Hepatocyte (in vitro differentiated cells): ENCODE results near the gene ALPP. TPM values are rescaled to one million over a fixed set of nuclear protein-coding genes. Genes with fewer than 3 reads are reported as not detected.

Experiments used
- DNase-seq: peaks from one replicate; pipeline ENCODE4 v3.0.0-alpha.2; 2016; ENCODE audit warnings: low spot score
- H2AFZ ChIP-seq: fragments of 200-600 bp; sonication (generic); 2 replicates; pipeline ENCODE4 v1.6.0; 2016; ENCODE audit warnings: antibody characterized with exemption, mild to moderate bottlenecking
- H3K27ac ChIP-seq: fragments of 200-600 bp; sonication (generic); 2 replicates; pipeline ENCODE4 v1.5.1; 2016; ENCODE audit warnings: mild to moderate bottlenecking
- H3K27me3 ChIP-seq: fragments of 200-600 bp; sonication (generic); 2 replicates; pipeline ENCODE4 v1.6.1; 2016
- H3K36me3 ChIP-seq: fragments of 200-600 bp; sonication (generic); replicated peaks from 2 replicates; pipeline ENCODE4 v1.5.1; 2016; ENCODE audit warnings: low read depth; ENCODE audit not compliant: insufficient read depth
- H3K4me1 ChIP-seq: fragments of 200-600 bp; sonication (generic); 2 replicates; pipeline ENCODE4 v1.5.1; 2016; ENCODE audit warnings: mild to moderate bottlenecking, moderate library complexity; ENCODE audit not compliant: insufficient read depth
- H3K4me2 ChIP-seq: fragments of 200-600 bp; sonication (generic); 2 replicates; pipeline ENCODE4 v1.6.0; 2016
- H3K4me3 ChIP-seq: fragments of 200-600 bp; sonication (generic); 2 replicates; pipeline ENCODE4 v1.5.1; 2016; ENCODE audit warnings: mild to moderate bottlenecking
- H3K79me2 ChIP-seq: fragments of 200-600 bp; sonication (generic); 2 replicates; pipeline ENCODE4 v1.6.0; 2017; ENCODE audit warnings: mild to moderate bottlenecking
- H3K9me2 ChIP-seq: fragments of 200-600 bp; sonication (generic); replicated peaks from 2 replicates; pipeline ENCODE4 v1.6.0; 2017; ENCODE audit warnings: mild to moderate bottlenecking; ENCODE audit not compliant: insufficient read depth
- H3K9me3 ChIP-seq: fragments of 200-600 bp; sonication (generic); 2 replicates; pipeline ENCODE4 v1.5.1; 2016; ENCODE audit warnings: low read depth, mild to moderate bottlenecking
- H4K20me1 ChIP-seq: fragments of 200-600 bp; sonication (generic); 2 replicates; pipeline ENCODE4 v1.6.0; 2016; ENCODE audit warnings: mild to moderate bottlenecking; ENCODE audit not compliant: insufficient read depth, poor library complexity, severe bottlenecking
- EZH2 ChIP-seq: fragments of 200-600 bp; sonication (generic); IDR thresholded peaks from 2 replicates; pipeline ENCODE4 v1.6.1; 2016; ENCODE audit warnings: antibody characterized with exemption, mild to moderate bottlenecking, borderline replicate concordance
- EZH2phosphoT487 ChIP-seq: fragments of 200-600 bp; sonication (generic); IDR thresholded peaks from one replicate; pipeline ENCODE4 v1.6.1; 2018; ENCODE audit warnings: antibody characterized with exemption, mild to moderate bottlenecking, low read depth, moderate library complexity; ENCODE audit not compliant: unreplicated experiment, severe bottlenecking
- WGBS: methylation state at CpG from one replicate; pipeline ENCODE4 v1.1.6; 2016; ENCODE audit warnings: low lambda C conversion rate; ENCODE audit errors: missing lambda C conversion rate; 5-methylcytosine and 5-hydroxymethylcytosine counted together
- polyA plus RNA-seq: library from polyadenylated mRNA; unstranded; fragments of >200 nt; fragmentation: Nextera tagmentation; extraction: Ambion mirVana; gene quantifications from 2 replicates; pipeline ENCODE4 v1.2.1, GENCODE V29; 2016
- total RNA-seq: library from RNA; depleted of rRNA; stranded (reverse); fragments of >200 nt; gene quantifications from 2 replicates; pipeline ENCODE4 v1.2.3, GENCODE V29; 2014
- TF ChIP-seq, protein P1 (sequence below): fragments of 200-600 bp; sonication (generic); IDR thresholded peaks from 2 replicates; pipeline ENCODE4 v1.5.1; 2016; ENCODE audit warnings: antibody characterized with exemption, mild to moderate bottlenecking; ENCODE audit not compliant: poor library complexity

ALPP gene
- total and polyA plus RNA-seq, 2 experiments from 2014 or later = 1.2 to 6.5 TPM

DNA sequence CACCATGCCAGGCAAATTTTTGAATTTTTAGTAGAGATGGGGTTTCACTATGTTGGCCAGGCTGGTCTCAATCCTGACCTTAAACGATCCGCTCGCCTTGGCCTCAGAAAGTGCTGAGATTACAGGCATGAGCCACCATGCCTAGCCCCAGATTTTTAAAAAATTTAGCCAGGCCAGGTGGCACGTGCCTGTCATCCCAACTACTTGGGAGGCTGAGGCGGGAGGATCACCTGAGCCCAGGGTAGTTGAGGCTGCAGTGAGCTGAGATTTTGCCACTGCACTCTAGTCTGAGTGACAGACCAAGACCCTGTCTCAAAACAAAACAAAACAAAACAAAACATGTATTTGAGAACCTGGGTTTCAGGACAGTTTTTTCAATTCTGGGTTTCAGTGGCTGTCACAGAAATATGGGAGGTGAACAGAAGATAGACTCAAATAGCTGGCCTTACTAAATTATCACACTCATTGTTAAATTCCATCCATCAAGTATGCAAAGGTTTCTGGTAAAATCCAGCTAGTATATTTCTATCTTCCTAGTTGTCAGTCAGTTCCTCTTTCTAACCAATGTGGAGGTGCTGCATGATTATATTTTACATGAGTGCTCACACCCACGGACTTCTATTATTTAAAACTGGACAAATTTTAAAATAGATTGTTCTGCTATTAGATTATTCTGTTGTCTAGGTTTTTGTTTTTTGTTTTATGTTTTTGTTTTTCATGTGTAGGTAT, 33.5 kb downstream of the ALPP start:
- TF ChIP-seq, protein P1, sequence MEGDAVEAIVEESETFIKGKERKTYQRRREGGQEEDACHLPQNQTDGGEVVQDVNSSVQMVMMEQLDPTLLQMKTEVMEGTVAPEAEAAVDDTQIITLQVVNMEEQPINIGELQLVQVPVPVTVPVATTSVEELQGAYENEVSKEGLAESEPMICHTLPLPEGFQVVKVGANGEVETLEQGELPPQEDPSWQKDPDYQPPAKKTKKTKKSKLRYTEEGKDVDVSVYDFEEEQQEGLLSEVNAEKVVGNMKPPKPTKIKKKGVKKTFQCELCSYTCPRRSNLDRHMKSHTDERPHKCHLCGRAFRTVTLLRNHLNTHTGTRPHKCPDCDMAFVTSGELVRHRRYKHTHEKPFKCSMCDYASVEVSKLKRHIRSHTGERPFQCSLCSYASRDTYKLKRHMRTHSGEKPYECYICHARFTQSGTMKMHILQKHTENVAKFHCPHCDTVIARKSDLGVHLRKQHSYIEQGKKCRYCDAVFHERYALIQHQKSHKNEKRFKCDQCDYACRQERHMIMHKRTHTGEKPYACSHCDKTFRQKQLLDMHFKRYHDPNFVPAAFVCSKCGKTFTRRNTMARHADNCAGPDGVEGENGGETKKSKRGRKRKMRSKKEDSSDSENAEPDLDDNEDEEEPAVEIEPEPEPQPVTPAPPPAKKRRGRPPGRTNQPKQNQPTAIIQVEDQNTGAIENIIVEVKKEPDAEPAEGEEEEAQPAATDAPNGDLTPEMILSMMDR = no peak
- TF ChIP-seq EZH2 = no peak
- TF ChIP-seq EZH2phosphoT487 = no peak
- Histone ChIP-seq H2AFZ (no peak overlapping the region), H4K20me1 (no peaks in the 10 kb centered on the region), H3K4me2 (no peak overlapping the region), H3K27me3 (peaks cover 14% of the 10 kb centered on the region), H3K27ac (no peak overlapping the region), H3K79me2 (no peaks in the 10 kb centered on the region), H3K4me1 (no peaks in the 10 kb centered on the region), H3K9me2 (no peaks in the 10 kb centered on the region), H3K9me3 (no peaks in the 10 kb centered on the region), H3K4me3 (no peak overlapping the region), H3K36me3 (no peaks in the 10 kb centered on the region)
- WGBS = 95% methylated on average over 6 of the region's 6 CpGs
- no peak for DNase-seq

DNA sequence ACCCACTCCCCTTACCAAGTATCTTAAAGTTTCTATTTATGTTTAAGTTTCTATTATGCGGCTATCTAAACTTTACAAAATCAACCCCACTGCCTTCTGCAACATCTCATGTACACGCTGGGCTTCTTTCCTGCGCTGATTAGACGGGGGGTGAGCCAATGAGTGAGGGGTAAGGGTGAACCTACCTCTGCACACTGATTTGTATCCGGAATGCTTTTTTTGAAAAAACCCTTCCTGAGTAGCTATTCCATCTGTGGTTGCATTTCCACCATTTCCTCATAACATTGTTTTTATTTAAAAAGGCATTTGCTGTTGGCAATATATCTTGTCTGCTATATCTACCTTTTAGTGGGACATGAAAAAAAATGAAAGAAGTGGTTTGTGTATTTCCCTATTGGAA, 34.4 kb downstream of the ALPP start:
- no peaks in the 10 kb centered on the region for H3K9me2 ChIP-seq
- no peak overlapping the region for H3K4me3 ChIP-seq
- TF ChIP-seq EZH2phosphoT487 (no peak), EZH2 (no peak)
- TF ChIP-seq, protein P1 = no peak
- DNase-seq = no peak
- no peaks in the 10 kb centered on the region for H3K4me1 ChIP-seq
- H4K20me1 ChIP-seq = no peaks in the 10 kb centered on the region
- no peak overlapping the region for H3K27ac ChIP-seq
- H3K9me3 ChIP-seq = no peaks in the 10 kb centered on the region
- 89% methylated on average over 5 of the region's 5 CpGs for WGBS
- no peaks in the 10 kb centered on the region for H3K79me2 ChIP-seq
- H3K4me2 ChIP-seq = no peak overlapping the region
- no peaks in the 10 kb centered on the region for H3K36me3 ChIP-seq
- H2AFZ ChIP-seq = no peak overlapping the region
- H3K27me3 ChIP-seq = peaks cover 22% of the 10 kb centered on the region

DNA sequence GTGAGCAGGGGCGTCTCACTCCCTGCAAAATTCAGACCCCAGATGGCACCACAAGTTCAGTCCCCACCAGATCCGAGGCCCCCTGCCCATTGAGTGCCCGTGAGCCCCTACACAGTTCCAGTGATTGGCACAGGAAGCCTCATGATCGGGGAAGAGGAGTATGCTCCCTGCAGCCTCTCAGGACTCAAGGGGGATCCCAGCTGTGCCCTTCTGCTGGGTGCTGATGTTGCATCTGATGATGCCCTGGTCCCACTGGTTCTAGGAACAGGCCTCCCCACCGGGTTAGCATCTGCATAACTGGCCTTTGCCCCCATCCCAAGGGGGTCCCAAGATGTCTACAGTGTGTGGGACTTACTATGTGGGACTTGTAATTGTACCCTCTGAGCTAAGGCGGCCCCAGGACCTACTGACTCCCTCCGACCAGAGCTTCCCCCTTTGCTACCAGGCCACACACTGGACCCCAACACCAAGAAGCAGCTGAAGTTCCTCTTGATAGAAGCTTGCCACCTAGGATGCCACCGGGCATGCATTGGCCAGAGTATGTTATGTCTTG, 36.7 kb downstream of the ALPP start:
- Histone ChIP-seq H3K36me3 (no peaks in the 10 kb centered on the region), H3K9me3 (no peaks in the 10 kb centered on the region)
- WGBS = 94% methylated on average over 8 of the region's 8 CpGs

DNA sequence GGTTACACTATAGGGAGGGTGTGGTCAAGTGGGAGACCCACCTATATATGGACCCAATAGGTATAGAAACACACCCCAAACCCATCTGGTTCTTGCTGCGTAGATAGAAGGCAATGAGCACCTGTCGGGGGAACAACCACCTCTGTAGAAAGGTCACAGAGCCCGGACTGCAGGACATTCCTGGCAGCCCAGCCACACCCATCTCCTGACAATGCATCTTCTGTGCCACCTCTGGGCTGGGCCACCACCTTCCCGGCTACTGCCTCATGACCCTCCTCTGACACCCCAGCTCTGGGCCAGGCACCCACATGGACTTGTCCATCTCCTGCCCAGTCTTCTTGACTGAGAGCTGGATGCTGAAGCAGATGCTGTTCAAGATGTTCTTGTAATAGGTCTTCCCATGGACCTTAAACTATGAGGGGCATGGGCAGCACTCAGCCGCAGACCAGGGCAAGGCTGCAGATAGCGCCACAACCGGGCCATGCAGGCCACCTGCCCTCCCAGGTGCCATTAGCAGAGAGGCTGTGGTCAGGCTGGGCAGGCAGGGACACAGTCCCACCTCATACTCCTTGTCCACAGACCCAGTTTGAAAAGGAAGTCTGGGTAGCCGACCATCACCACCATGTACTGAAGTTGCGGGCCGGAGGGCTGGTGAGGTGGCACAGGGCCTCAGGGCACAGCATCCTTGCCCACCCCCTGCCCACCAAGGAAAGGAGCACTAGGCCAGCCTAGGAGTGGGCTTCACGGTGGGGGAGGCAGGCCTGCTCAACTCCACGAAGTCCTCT, 37.4 kb downstream of the ALPP start:
- WGBS = 93% methylated on average over 12 of the region's 12 CpGs
- peaks cover 50% of the 10 kb centered on the region for H3K27me3 ChIP-seq
- no peaks in the 10 kb centered on the region for H3K79me2 ChIP-seq
- no peaks in the 10 kb centered on the region for H4K20me1 ChIP-seq
- TF ChIP-seq EZH2phosphoT487 = no peak
- no peak for TF ChIP-seq EZH2
- TF ChIP-seq, protein P1 = no peak
- H3K4me2 ChIP-seq = no peak overlapping the region
- no peak overlapping the region for H2AFZ ChIP-seq
- no peaks in the 10 kb centered on the region for H3K36me3 ChIP-seq
- no peaks in the 10 kb centered on the region for H3K9me3 ChIP-seq
- peaks cover 20% of the 10 kb centered on the region for H3K4me1 ChIP-seq
- H3K27ac ChIP-seq = no peak overlapping the region
- DNase-seq = no peak
- H3K4me3 ChIP-seq = no peak overlapping the region
- H3K9me2 ChIP-seq = no peaks in the 10 kb centered on the region

More for the DNA sequence above, 36.7 kb downstream of the ALPP start:
- Histone ChIP-seq H4K20me1 (no peaks in the 10 kb centered on the region), H2AFZ (no peak overlapping the region), H3K27me3 (peaks cover 45% of the 10 kb centered on the region), H3K4me3 (no peak overlapping the region), H3K79me2 (no peaks in the 10 kb centered on the region), H3K9me2 (no peaks in the 10 kb centered on the region), H3K4me2 (no peak overlapping the region), H3K27ac (no peak overlapping the region), H3K4me1 (peaks cover 13% of the 10 kb centered on the region)
- TF ChIP-seq EZH2 = no peak
- no peak for TF ChIP-seq EZH2phosphoT487
- no peak for DNase-seq
